Endothelial cell of umbilical vein (primary cell): ENCODE results near the gene ID1. TPM values are rescaled to one million over a fixed set of nuclear protein-coding genes. Genes with fewer than 3 reads are reported as not detected.

ENCODE experiments used
- BruUV-seq: library from RNA; stranded (reverse); fragments of 400-500 nt; replicated peaks from 2 replicates; lab custom pipeline; 2021; lab: Mats Ljungman, UMichigan
- CTCF ChIA-PET: fragments of 300-600, 350-600 bp; sonication (Branson Sonifier 250); formaldehyde crosslinking; loops from one replicate; lab custom pipeline; 2021; ENCODE audit warnings: antibody characterized with exemption, inconsistent platforms; lab: Charles Lee
- POLR2A ChIA-PET: fragments of 300-600, 350-600 bp; sonication (Branson Sonifier 250); formaldehyde crosslinking; loops from one replicate; lab custom pipeline; 2021; ENCODE audit warnings: antibody characterized with exemption, inconsistent platforms; lab: Charles Lee
- DNase-seq: peaks from one replicate; pipeline ENCODE4 v3.0.0-alpha.2; 2011; ENCODE audit warnings: low read depth, low spot score
- FAIRE-seq: peaks from 2 replicates; lab custom pipeline; 2011; peaks lifted over from hg19 to GRCh38; lab: Jason Lieb, UNC
- H2AFZ ChIP-seq: 2 replicates; pipeline ENCODE4 v1.6.0; 2012; ENCODE audit warnings: low read depth, low read length, control low read depth, inconsistent platforms
- H3K27ac ChIP-seq: 2 replicates; pipeline ENCODE4 v1.5.1; 2011; ENCODE audit warnings: low read depth, mild to moderate bottlenecking, control low read depth, low read length, moderate library complexity; ENCODE audit not compliant: insufficient read depth
- H3K27me3 ChIP-seq, 2 experiments: 2 replicates each; pipeline versions ENCODE4 v1.6.0 to v1.6.1; 2011; ENCODE audit warnings: low read length in 2 of 2, mixed read lengths in 1 of 2; ENCODE audit not compliant: control insufficient read depth in 2 of 2, insufficient read depth in 2 of 2
- H3K36me3 ChIP-seq, 2 experiments: 2 replicates in 1 of 2; 3 replicates in 1 of 2; pipeline ENCODE4 v1.5.1; 2011; ENCODE audit warnings: low read length in 2 of 2, mild to moderate bottlenecking in 1 of 2, moderate library complexity in 1 of 2; ENCODE audit not compliant: control insufficient read depth in 2 of 2, insufficient read depth in 2 of 2; ENCODE audit errors: extremely low read depth in 1 of 2
- H3K4me1 ChIP-seq: 3 replicates; pipeline ENCODE4 v1.5.1; 2011; ENCODE audit warnings: mild to moderate bottlenecking, low read length; ENCODE audit not compliant: control insufficient read depth, insufficient read depth; ENCODE audit errors: extremely low read depth
- H3K4me2 ChIP-seq: 2 replicates; pipeline ENCODE4 v1.6.1; 2011; ENCODE audit warnings: low read length, control low read depth, mixed read lengths; ENCODE audit not compliant: insufficient read depth
- H3K4me3 ChIP-seq, 3 experiments: fragments of 200-600 bp in 1 of 3; sonication (generic), shearing (Covaris generic) in 1 of 3; replicated peaks in 1 of 3; 2 replicates each; pipeline ENCODE4 v1.5.1; 2011 to 2016; ENCODE audit warnings: control low read depth in 3 of 3, low read length in 3 of 3, mild to moderate bottlenecking in 2 of 3, inconsistent platforms in 1 of 3, low read depth in 1 of 3, moderate library complexity in 1 of 3; ENCODE audit not compliant: insufficient read depth in 1 of 3
- H3K79me2 ChIP-seq: 2 replicates; pipeline ENCODE4 v1.6.0; 2012; ENCODE audit warnings: low read length, inconsistent platforms; ENCODE audit not compliant: control insufficient read depth, insufficient read depth
- H3K9ac ChIP-seq: replicated peaks from 2 replicates; pipeline ENCODE3; 2011; ENCODE audit warnings: low read length, control low read depth; ENCODE audit not compliant: insufficient read depth; ENCODE audit errors: extremely low read depth
- H3K9me1 ChIP-seq: replicated peaks from 3 replicates; pipeline ENCODE4 v1.6.0; 2011; ENCODE audit warnings: mild to moderate bottlenecking, low read length; ENCODE audit not compliant: control insufficient read depth, insufficient read depth; ENCODE audit errors: extremely low read depth
- H3K9me3 ChIP-seq: replicated peaks from 2 replicates; pipeline ENCODE4 v1.5.1; 2012; ENCODE audit warnings: low read length, inconsistent platforms; ENCODE audit not compliant: control insufficient read depth, insufficient read depth
- H4K20me1 ChIP-seq: replicated peaks from 2 replicates; pipeline ENCODE3; 2011; ENCODE audit warnings: mild to moderate bottlenecking, low read length; ENCODE audit not compliant: control insufficient read depth, insufficient read depth; ENCODE audit errors: extremely low read depth
- CTCF ChIP-seq, 2 donors: IDR thresholded peaks; 1 replicate in 1 of 2; 2 replicates in 1 of 2; pipeline ENCODE4 v1.5.1; 2011; ENCODE audit warnings: low read length in 2 of 2, mild to moderate bottlenecking in 2 of 2, moderate library complexity in 2 of 2, control low read depth in 1 of 2, inconsistent platforms in 1 of 2, low read depth in 1 of 2; ENCODE audit not compliant: insufficient read depth in 1 of 2; ENCODE audit errors: extremely low read depth in 1 of 2
- EZH2 ChIP-seq: IDR thresholded peaks from 2 replicates; pipeline ENCODE4 v1.6.1; 2012; ENCODE audit warnings: borderline replicate concordance, low read depth, mild to moderate bottlenecking, moderate library complexity, low read length, inconsistent platforms; ENCODE audit not compliant: severe bottlenecking
- FOS ChIP-seq: IDR thresholded peaks from 2 replicates; pipeline ENCODE4 v1.6.1; 2011; ENCODE audit warnings: mild to moderate bottlenecking, low read length, moderate library complexity, borderline replicate concordance; ENCODE audit not compliant: insufficient read depth
- GATA2 ChIP-seq: IDR thresholded peaks from 2 replicates; pipeline ENCODE4 v1.7.0; 2011; ENCODE audit warnings: low read depth, mild to moderate bottlenecking, moderate library complexity, mixed read lengths, low read length; ENCODE audit not compliant: insufficient read length, insufficient read depth
- JUN ChIP-seq: IDR thresholded peaks from 2 replicates; pipeline ENCODE4 v1.6.1; 2011; ENCODE audit warnings: borderline replicate concordance, low read depth; ENCODE audit not compliant: insufficient read length, insufficient read depth
- MAX ChIP-seq: IDR thresholded peaks from 2 replicates; pipeline ENCODE4 v1.6.1; 2011; ENCODE audit not compliant: insufficient read depth, insufficient read length
- MYC ChIP-seq: IDR thresholded peaks from one replicate; pipeline ENCODE4 v1.6.1; 2011; ENCODE audit warnings: mild to moderate bottlenecking, low read depth, low read length
- POLR2A ChIP-seq: IDR thresholded peaks from 2 replicates; pipeline ENCODE4 v1.6.1; 2012; ENCODE audit warnings: low read depth, mild to moderate bottlenecking, control low read depth, low read length
- POLR2AphosphoS5 ChIP-seq: IDR thresholded peaks from 2 replicates; pipeline ENCODE4 v1.6.1; 2012; ENCODE audit warnings: low read depth, mild to moderate bottlenecking, control low read depth, low read length, moderate library complexity; ENCODE audit not compliant: insufficient read depth
- dilution Hi-C: fragments of 300-500 bp; cut with MboI; formaldehyde crosslinking; loops from one replicate; pipeline ENCODE4 v1.15.0; 2019; ENCODE audit warnings: low sequenced_read_pairs; ENCODE audit not compliant: extremely low pct_ligation_motif_present
- intact Hi-C: fragments of 100-400 bp; cut with micrococcal nuclease; formaldehyde crosslinking; loops from one replicate; pipeline ENCODE4 v1.10.0; 2022
- polyA plus RNA-seq, 4 experiments: library from polyadenylated mRNA; depleted of rRNA in 3 of 4; stranded (reverse) in 3 of 4; unstranded in 1 of 4; fragments of >200 nt; gene quantifications; 2 replicates each; pipeline versions ENCODE4 v1.2.1 to v1.2.3, GENCODE V29; 2011 to 2012; ENCODE audit warnings: missing spikeins in 1 of 4
- total RNA-seq: library from RNA; stranded (reverse); gene quantifications from 2 replicates; pipeline ENCODE4 v1.2.3, GENCODE V29; 2021

Gene ID1
- total and polyA plus RNA-seq, 2 donors (not counting 3 experiments of a cell fraction or from before 2014, with no cell fraction given) = 78.9 to 152 TPM

- BruUV-seq = no TSS peak
- H3K36me3 ChIP-seq = no peaks in the 10 kb centered on the region
- ChIA-PET CTCF (interaction anchor here (0.7 to 3.0 kb wide), 9 partner anchors 8 to 31 kb away, joined by 3 to 17 read pairs (median 5); partner anchors contain the start of gene ID1), POLR2A (interaction anchor here (2.9 kb wide), 1 partner anchor 17 kb away, joined by 17 read pairs; the partner anchor contains the start of gene ID1)
- H2AFZ ChIP-seq = peak overlapping the region; percentile 86
- H3K4me2 ChIP-seq = peak overlapping the region; percentile 70
- H3K4me3 ChIP-seq = peak overlapping the region; percentile 21 to 51 (median 38)
- TF ChIP-seq FOS (no peak), CTCF (IDR thresholded peaks at IDR 0.05; ENCODE audit: extremely low read depth in 1 of 2, insufficient read depth in 1 of 2, low read depth in 1 of 2, low read length in 2 of 2) (no peak), GATA2 (no peak), POLR2AphosphoS5 (no peak), MAX (no peak), MYC (no peak), EZH2 (no peak), JUN (no peak), POLR2A (no peak)
- no peaks in the 10 kb centered on the region for H3K9me1 ChIP-seq
- H3K79me2 ChIP-seq = no peaks in the 10 kb centered on the region
- FAIRE-seq = no peak
- peak; percentile 36 for DNase-seq
- no peaks in the 10 kb centered on the region for H3K9me3 ChIP-seq
- H3K27me3 ChIP-seq = no peaks in the 10 kb centered on the region
- H3K9ac ChIP-seq = peak overlapping the region; percentile 21
- dilution Hi-C loops (no loop called here), intact Hi-C loops (loop anchor here (1.0 to 2.0 kb wide), 2 partner anchors 14 to 17 kb away; partner anchors contain the start of gene ID1)
- no peaks in the 10 kb centered on the region for H4K20me1 ChIP-seq
- H3K27ac ChIP-seq = no peak overlapping the region
- peaks cover 6% of the 10 kb centered on the region for H3K4me1 ChIP-seq
Observed at GRCh38 chr20:31587545-31588389, 17.3 kb upstream of the ID1 start.
